ENCODE measurements around the gene ZNF878. TPM values are rescaled to one million over a fixed set of nuclear protein-coding genes. Genes with fewer than 3 reads are reported as not detected.
A peak's percentile ranks its signal among the peaks of the same experiment; 100 is the strongest.

ZNF878 gene
- total and polyA plus RNA-seq, 9 of the 15 experiments (the other 6 are each of a cell fraction or from before 2014, with no cell fraction given) = 0.30 to 1.4 (median 0.50) TPM

DNA sequence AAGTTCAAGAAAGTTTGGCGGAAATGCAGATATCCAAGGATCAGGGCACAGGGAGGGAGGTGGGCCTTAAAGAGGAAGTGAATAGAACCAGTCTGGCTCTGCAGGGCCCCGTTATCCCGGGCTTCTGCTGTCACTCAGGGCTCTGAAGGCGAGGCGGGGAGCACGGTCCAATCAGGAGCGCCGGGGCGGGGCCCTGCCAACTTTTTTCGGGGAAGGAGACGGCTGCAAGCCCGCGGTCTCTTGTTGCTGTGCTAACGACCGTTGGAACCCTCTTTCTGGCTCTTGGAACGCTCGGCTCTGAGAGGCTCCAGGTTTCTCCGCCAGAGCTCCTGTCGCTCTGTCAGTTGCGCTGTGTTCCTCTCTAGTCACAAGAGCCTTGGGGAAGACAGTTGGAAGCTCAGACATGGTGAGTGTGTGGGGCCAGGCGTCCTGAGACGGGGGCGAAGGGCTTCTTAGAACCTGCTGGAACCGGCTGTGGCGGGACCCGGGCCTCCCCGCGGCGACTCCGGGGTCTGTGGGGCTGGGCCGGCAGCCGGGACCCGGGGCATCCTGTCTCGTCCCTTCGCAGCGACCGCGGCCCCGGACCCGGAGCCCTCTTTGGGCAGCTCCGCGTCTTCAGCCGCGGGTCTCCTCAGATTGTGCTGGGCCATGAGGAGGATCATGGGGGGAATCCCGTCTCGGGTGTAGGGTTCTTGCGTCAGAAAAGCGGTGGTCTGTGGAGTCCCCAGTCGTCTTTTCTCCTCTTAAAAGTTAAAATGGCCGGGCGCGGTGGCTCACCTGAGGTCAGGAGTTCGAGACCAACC lies 39.5 kb upstream of the ZNF878 start (continued):
- TF ChIP-seq, protein P1, sequence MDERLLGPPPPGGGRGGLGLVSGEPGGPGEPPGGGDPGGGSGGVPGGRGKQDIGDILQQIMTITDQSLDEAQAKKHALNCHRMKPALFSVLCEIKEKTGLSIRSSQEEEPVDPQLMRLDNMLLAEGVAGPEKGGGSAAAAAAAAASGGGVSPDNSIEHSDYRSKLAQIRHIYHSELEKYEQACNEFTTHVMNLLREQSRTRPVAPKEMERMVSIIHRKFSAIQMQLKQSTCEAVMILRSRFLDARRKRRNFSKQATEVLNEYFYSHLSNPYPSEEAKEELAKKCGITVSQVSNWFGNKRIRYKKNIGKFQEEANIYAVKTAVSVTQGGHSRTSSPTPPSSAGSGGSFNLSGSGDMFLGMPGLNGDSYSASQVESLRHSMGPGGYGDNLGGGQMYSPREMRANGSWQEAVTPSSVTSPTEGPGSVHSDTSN (CRISPR knock-in tag; IDR thresholded peaks at IDR 0.05; ENCODE audit: low read depth) = peak; percentile 82
- TF ChIP-seq, protein P1 (tag; conservative IDR thresholded peaks at IDR 0.05; ENCODE audit: low read depth) = peak; percentile 89
- no peak for TF ChIP-seq POLR3A (IDR thresholded peaks at IDR 0.05; ENCODE audit: borderline replicate concordance, extremely low read depth, insufficient read depth, insufficient read length)
- 0 out of 2 replicates have a peak, but pooled peaks have one; percentile 28 for TF ChIP-seq ATF7 (IDR thresholded peaks at IDR 0.05)
- no peak for TF ChIP-seq MCM5 (IDR thresholded peaks at IDR 0.05; ENCODE audit: low read depth)
- TF ChIP-seq SMAD4 (CRISPR knock-in tag; conservative IDR thresholded peaks at IDR 0.05) = 0 out of 2 replicates have a peak, but pooled peaks have one; percentile 16
- TF ChIP-seq CC2D1A (IDR thresholded peaks at IDR 0.05) = no peak
- TF ChIP-seq GATAD2B (IDR thresholded peaks at IDR 0.05; ENCODE audit: borderline replicate concordance) = no peak
- peak; percentile 55 to 69; a peak in 3 of 4 replicates for TF ChIP-seq FOXK2 (conservative IDR thresholded peaks at IDR 0.05 in 1 of 2, IDR thresholded peaks at IDR 0.05 in 1 of 2; ENCODE audit: low read depth in 2 of 2)
- no peak for TF ChIP-seq ZNF274 (IDR thresholded peaks at IDR 0.05; ENCODE audit: borderline replicate concordance, low read depth, low read length)
- 0 out of 2 replicates have a peak, but pooled peaks have one; percentile 14 for TF ChIP-seq EGR1 (conservative IDR thresholded peaks at IDR 0.05)
- TF ChIP-seq, protein P2, sequence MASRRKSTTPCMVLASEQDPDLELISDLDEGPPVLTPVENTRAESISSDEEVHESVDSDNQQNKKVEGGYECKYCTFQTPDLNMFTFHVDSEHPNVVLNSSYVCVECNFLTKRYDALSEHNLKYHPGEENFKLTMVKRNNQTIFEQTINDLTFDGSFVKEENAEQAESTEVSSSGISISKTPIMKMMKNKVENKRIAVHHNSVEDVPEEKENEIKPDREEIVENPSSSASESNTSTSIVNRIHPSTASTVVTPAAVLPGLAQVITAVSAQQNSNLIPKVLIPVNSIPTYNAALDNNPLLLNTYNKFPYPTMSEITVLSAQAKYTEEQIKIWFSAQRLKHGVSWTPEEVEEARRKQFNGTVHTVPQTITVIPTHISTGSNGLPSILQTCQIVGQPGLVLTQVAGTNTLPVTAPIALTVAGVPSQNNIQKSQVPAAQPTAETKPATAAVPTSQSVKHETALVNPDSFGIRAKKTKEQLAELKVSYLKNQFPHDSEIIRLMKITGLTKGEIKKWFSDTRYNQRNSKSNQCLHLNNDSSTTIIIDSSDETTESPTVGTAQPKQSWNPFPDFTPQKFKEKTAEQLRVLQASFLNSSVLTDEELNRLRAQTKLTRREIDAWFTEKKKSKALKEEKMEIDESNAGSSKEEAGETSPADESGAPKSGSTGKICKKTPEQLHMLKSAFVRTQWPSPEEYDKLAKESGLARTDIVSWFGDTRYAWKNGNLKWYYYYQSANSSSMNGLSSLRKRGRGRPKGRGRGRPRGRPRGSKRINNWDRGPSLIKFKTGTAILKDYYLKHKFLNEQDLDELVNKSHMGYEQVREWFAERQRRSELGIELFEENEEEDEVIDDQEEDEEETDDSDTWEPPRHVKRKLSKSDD (conservative IDR thresholded peaks at IDR 0.05; ENCODE audit: low read length) = no peak
- TF ChIP-seq, protein P3, sequence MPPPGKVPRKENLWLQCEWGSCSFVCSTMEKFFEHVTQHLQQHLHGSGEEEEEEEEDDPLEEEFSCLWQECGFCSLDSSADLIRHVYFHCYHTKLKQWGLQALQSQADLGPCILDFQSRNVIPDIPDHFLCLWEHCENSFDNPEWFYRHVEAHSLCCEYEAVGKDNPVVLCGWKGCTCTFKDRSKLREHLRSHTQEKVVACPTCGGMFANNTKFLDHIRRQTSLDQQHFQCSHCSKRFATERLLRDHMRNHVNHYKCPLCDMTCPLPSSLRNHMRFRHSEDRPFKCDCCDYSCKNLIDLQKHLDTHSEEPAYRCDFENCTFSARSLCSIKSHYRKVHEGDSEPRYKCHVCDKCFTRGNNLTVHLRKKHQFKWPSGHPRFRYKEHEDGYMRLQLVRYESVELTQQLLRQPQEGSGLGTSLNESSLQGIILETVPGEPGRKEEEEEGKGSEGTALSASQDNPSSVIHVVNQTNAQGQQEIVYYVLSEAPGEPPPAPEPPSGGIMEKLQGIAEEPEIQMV (tag; conservative IDR thresholded peaks at IDR 0.05; ENCODE audit: low read depth) = no peak
- TF ChIP-seq POLR2B (IDR thresholded peaks at IDR 0.05; ENCODE audit: low read depth, partially characterized antibody) = peak; percentile 80
- no peak for TF ChIP-seq TCF3 (CRISPR knock-in tag; IDR thresholded peaks at IDR 0.05)
- TF ChIP-seq YY1 (IDR thresholded peaks at IDR 0.05; ENCODE audit: borderline replicate concordance in 1 of 3, control insufficient read depth in 1 of 3, extremely low read depth in 1 of 3, insufficient read depth in 3 of 3, insufficient read length in 1 of 3, insufficient replicate concordance in 2 of 3, low read depth in 1 of 3, low read length in 2 of 3) = peak in 2 of 3 experiments; percentile 14 to 61
- TF ChIP-seq POLR2AphosphoS2 (IDR thresholded peaks at IDR 0.05; ENCODE audit: low read length) = no peak
- TF ChIP-seq MTA3 (IDR thresholded peaks at IDR 0.05; ENCODE audit: borderline replicate concordance) = no peak
- no peak for TF ChIP-seq BRD9 (IDR thresholded peaks at IDR 0.05; ENCODE audit: low read depth, partially characterized antibody)
- TF ChIP-seq TEAD2 (tag; IDR thresholded peaks at IDR 0.05) = no peak
- peak; percentile 94 for TF ChIP-seq NFYB (IDR thresholded peaks at IDR 0.05; ENCODE audit: extremely low read depth, insufficient read length)

All from K562 (cell line).